ENCODE measurements around the gene CCDC88C. TPM values are rescaled to one million over a fixed set of nuclear protein-coding genes. Genes with fewer than 3 reads are reported as not detected.

Gene CCDC88C
- total RNA-seq, 1 donor, result 174 TPM

- Histone ChIP-seq H3K4me1 (ENCODE audit: insufficient read depth, low read length) (peaks cover 97% of the 10 kb centered on the region), H3K9me3 (ENCODE audit: low read depth, low read length) (no peaks in the 10 kb centered on the region), H3K27me3 (ENCODE audit: insufficient read depth, low read length) (no peaks in the 10 kb centered on the region), H3K4me3 (ENCODE audit: low read length) (no peak overlapping the region)
These were observed 21.5 kb downstream of the CCDC88C start for GRCh38 chr14:91396013-91396660.

GRCh38 chr14:91395466-91395865 is 22.2 kb downstream of the CCDC88C start:
- peaks cover 99% of the 10 kb centered on the region for H3K4me1 ChIP-seq (ENCODE audit: insufficient read depth, low read length)
- no peaks in the 10 kb centered on the region for H3K27me3 ChIP-seq (ENCODE audit: insufficient read depth, low read length)
- no peak overlapping the region for H3K4me3 ChIP-seq (ENCODE audit: low read length)
- H3K9me3 ChIP-seq (ENCODE audit: low read depth, low read length), result no peaks in the 10 kb centered on the region

GRCh38 chr14:91394105-91395081 is 23.2 kb downstream of the CCDC88C start:
- Histone ChIP-seq H3K4me3 (ENCODE audit: low read length) (no peak overlapping the region), H3K9me3 (ENCODE audit: low read depth, low read length) (no peaks in the 10 kb centered on the region), H3K27me3 (ENCODE audit: insufficient read depth, low read length) (no peaks in the 10 kb centered on the region), H3K4me1 (ENCODE audit: insufficient read depth, low read length) (peaks cover 100% of the 10 kb centered on the region)

GRCh38 chr14:91392623-91393303 is 24.9 kb downstream of the CCDC88C start:
- H3K4me1 ChIP-seq (ENCODE audit: insufficient read depth, low read length), result peaks cover 100% of the 10 kb centered on the region
- no peaks in the 10 kb centered on the region for H3K27me3 ChIP-seq (ENCODE audit: insufficient read depth, low read length)
- no peak overlapping the region for H3K4me3 ChIP-seq (ENCODE audit: low read length)
- H3K9me3 ChIP-seq (ENCODE audit: low read depth, low read length), result no peaks in the 10 kb centered on the region

GRCh38 chr14:91390165-91390778 is 27.3 kb downstream of the CCDC88C start:
- Histone ChIP-seq H3K4me1 (ENCODE audit: insufficient read depth, low read length) (peaks cover 99% of the 10 kb centered on the region), H3K4me3 (ENCODE audit: low read length) (no peak overlapping the region), H3K27me3 (ENCODE audit: insufficient read depth, low read length) (no peaks in the 10 kb centered on the region), H3K9me3 (ENCODE audit: low read depth, low read length) (no peaks in the 10 kb centered on the region)

GRCh38 chr14:91389150-91389549 is 28.5 kb downstream of the CCDC88C start:
- Histone ChIP-seq H3K9me3 (ENCODE audit: low read depth, low read length) (no peaks in the 10 kb centered on the region), H3K4me1 (ENCODE audit: insufficient read depth, low read length) (peaks cover 98% of the 10 kb centered on the region), H3K27me3 (ENCODE audit: insufficient read depth, low read length) (no peaks in the 10 kb centered on the region), H3K4me3 (ENCODE audit: low read length) (peak overlapping the region; percentile 5)

- no peaks in the 10 kb centered on the region for H3K27me3 ChIP-seq (ENCODE audit: insufficient read depth, low read length)
- peaks cover 97% of the 10 kb centered on the region for H3K4me1 ChIP-seq (ENCODE audit: insufficient read depth, low read length)
- no peaks in the 10 kb centered on the region for H3K9me3 ChIP-seq (ENCODE audit: low read depth, low read length)
- no peak overlapping the region for H3K4me3 ChIP-seq (ENCODE audit: low read length)
These were observed 29.1 kb downstream of the CCDC88C start for GRCh38 chr14:91388551-91388975.

GRCh38 chr14:91387951-91388381 is 29.7 kb downstream of the CCDC88C start:
- Histone ChIP-seq H3K4me3 (ENCODE audit: low read length) (no peak overlapping the region), H3K27me3 (ENCODE audit: insufficient read depth, low read length) (no peaks in the 10 kb centered on the region), H3K4me1 (ENCODE audit: insufficient read depth, low read length) (peaks cover 97% of the 10 kb centered on the region), H3K9me3 (ENCODE audit: low read depth, low read length) (no peaks in the 10 kb centered on the region)

- Histone ChIP-seq H3K4me3 (ENCODE audit: low read length) (no peak overlapping the region), H3K4me1 (ENCODE audit: insufficient read depth, low read length) (peaks cover 97% of the 10 kb centered on the region), H3K9me3 (ENCODE audit: low read depth, low read length) (no peaks in the 10 kb centered on the region), H3K27me3 (ENCODE audit: insufficient read depth, low read length) (no peaks in the 10 kb centered on the region)
These were observed 30.3 kb downstream of the CCDC88C start for GRCh38 chr14:91387169-91387835.

- Histone ChIP-seq H3K4me1 (ENCODE audit: insufficient read depth, low read length) (peaks cover 97% of the 10 kb centered on the region), H3K9me3 (ENCODE audit: low read depth, low read length) (no peaks in the 10 kb centered on the region), H3K27me3 (ENCODE audit: insufficient read depth, low read length) (no peaks in the 10 kb centered on the region), H3K4me3 (ENCODE audit: low read length) (no peak overlapping the region)
These were observed 31.9 kb downstream of the CCDC88C start for GRCh38 chr14:91385697-91386096.

- H3K4me1 ChIP-seq (ENCODE audit: insufficient read depth, low read length), result peaks cover 97% of the 10 kb centered on the region
- H3K9me3 ChIP-seq (ENCODE audit: low read depth, low read length), result no peaks in the 10 kb centered on the region
- H3K27me3 ChIP-seq (ENCODE audit: insufficient read depth, low read length), result no peaks in the 10 kb centered on the region
- no peak overlapping the region for H3K4me3 ChIP-seq (ENCODE audit: low read length)
These were observed 32.4 kb downstream of the CCDC88C start for GRCh38 chr14:91385224-91385623.

- Histone ChIP-seq H3K4me1 (ENCODE audit: insufficient read depth, low read length) (peaks cover 97% of the 10 kb centered on the region), H3K9me3 (ENCODE audit: low read depth, low read length) (no peaks in the 10 kb centered on the region), H3K4me3 (ENCODE audit: low read length) (no peak overlapping the region), H3K27me3 (ENCODE audit: insufficient read depth, low read length) (no peaks in the 10 kb centered on the region)
These were observed 34.2 kb downstream of the CCDC88C start for GRCh38 chr14:91383439-91383838.

- Histone ChIP-seq H3K27me3 (ENCODE audit: insufficient read depth, low read length) (no peaks in the 10 kb centered on the region), H3K9me3 (ENCODE audit: low read depth, low read length) (no peaks in the 10 kb centered on the region), H3K4me3 (ENCODE audit: low read length) (no peak overlapping the region), H3K4me1 (ENCODE audit: insufficient read depth, low read length) (peaks cover 97% of the 10 kb centered on the region)
These were observed 35.6 kb downstream of the CCDC88C start for GRCh38 chr14:91381801-91382670.
